DOHH2 (cell line): Measurements from ENCODE around the gene ADPGK.

ENCODE experiments used
- CTCF ChIP-seq: fragments of 200-600 bp; sonication (generic); IDR thresholded peaks from one replicate; pipeline ENCODE4 v1.5.1; 2014; ENCODE audit warnings: antibody characterized with exemption, mild to moderate bottlenecking, low read depth, low read length; ENCODE audit not compliant: poor library complexity, severe bottlenecking
- EZH2phosphoT487 ChIP-seq: fragments of 200-600 bp; sonication (generic); IDR thresholded peaks from 2 replicates; pipeline ENCODE4 v1.6.1; 2017; ENCODE audit warnings: borderline replicate concordance, mild to moderate bottlenecking, antibody characterized with exemption, low read length, moderate library complexity, mixed read lengths

DNA sequence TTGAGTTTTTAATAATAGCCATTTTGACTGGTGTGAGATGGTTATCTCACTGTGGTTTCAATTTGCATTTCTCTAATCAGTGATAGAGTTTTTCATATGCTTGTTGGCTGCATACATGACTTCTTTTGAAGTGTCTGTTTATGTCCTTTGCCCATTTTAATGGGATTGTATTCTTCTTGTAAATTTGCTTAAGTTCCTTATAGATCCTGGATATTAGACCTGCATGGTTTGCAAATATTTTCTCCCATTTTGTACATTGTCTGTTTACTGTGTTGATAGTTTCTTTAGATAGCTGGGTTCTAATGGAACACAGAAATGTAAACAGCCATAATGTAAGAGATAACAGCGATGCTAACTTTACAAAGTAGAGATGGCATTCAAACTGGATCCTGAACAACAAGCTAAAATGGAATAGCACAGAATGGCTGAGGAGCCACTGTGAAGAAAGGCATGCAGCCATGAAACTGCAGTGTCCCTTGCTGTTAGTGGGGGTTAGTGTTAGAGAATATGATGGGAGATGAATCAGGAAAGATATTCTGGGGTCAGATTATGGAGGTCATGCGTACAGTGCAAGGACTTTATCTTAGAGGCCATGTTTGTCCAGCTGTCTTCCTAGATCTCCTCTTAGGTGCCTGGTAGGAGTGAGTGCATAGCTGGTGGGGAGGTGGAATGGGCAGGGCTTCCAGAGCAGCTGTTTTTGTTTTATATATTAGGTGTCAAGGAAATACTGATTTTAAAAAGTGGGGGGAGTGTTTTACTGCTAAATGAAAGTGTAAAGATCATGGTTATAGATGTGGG, 49.4 kb downstream of the ADPGK start:
- TF ChIP-seq CTCF (no peak), EZH2phosphoT487 (no peak)
